ENCODE results near the gene KLHL26. TPM values are rescaled to one million over a fixed set of nuclear protein-coding genes. Genes with fewer than 3 reads are reported as not detected.

KLHL26 gene
- total and polyA plus RNA-seq, 2 of the 4 experiments (the other 2 are of a cell fraction), result 2.2 to 4.7 TPM

DNA sequence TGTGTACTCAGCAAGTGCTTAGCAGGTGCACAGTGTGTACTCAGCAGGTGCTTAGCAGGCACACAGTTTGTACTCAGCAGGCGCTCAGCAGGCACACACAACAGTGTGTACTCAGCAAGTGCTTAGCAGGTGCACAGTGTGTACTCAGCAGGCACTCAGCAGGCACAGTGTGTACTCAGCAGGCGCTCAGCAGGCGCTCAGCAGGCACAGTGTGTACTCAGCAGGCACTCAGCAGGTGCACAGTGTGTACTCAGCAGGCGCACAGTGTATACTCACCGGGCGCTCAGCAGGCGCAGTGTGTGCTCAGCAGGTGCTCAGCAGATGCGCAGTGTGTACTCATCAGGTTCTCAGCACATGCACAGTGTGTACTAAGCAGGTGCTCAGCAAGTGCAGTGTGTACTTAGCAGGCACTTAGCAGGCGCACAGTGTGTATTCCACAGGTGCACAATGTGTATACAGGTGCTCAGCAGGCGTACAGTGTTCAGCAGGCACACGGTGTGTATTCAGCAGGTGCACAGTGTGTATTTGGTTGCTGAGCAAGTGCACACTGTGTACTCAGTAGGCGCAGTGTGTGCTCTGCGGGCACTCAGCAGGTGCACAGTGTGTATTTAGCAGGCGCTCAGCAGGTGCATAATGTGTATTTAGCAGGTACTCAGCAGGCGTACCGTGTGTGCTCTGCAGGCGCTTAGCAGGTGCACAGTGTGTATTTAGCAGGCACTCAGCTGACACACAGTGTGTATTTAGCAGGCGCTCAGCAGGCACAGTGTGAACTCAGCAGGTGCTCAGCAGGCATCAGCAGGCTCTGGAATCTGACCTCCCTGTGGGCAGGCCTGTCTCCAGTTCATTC, 61.7 kb downstream of the KLHL26 start:
- no peak overlapping the region for H2BK20ac ChIP-seq (ENCODE audit: low read depth, low read length)
- H3K9me3 ChIP-seq (ENCODE audit: control insufficient read depth, insufficient read depth, low read length), result no peaks in the 10 kb centered on the region
- H3K4ac ChIP-seq (ENCODE audit: low read depth, low read length), result no peak overlapping the region
- no peak overlapping the region for H2BK120ac ChIP-seq (ENCODE audit: low read depth, low read length)
- H4K20me1 ChIP-seq (ENCODE audit: insufficient read depth, low read length), result peaks cover 61% of the 10 kb centered on the region
- H4K5ac ChIP-seq (ENCODE audit: low read depth, low read length), result no peak overlapping the region
- DNase-seq (no peak), ATAC-seq (ENCODE audit: low read depth) (no peak)
- no peak overlapping the region for H3K27ac ChIP-seq (ENCODE audit: insufficient read depth, low read length)
- no peak overlapping the region for H3K4me2 ChIP-seq (ENCODE audit: low read depth, low read length)
- H3K14ac ChIP-seq (replicated peaks; ENCODE audit: low read depth, low read length), result no peak overlapping the region
- H3K9ac ChIP-seq (ENCODE audit: low read depth, low read length), result no peak overlapping the region
- H2AFZ ChIP-seq (replicated peaks; ENCODE audit: low read length, poor library complexity), result no peak overlapping the region
- BruUV-seq (replicated peaks), result no TSS peak
- no peak overlapping the region for H2BK15ac ChIP-seq (ENCODE audit: low read depth, low read length)
- ChIA-PET CTCF (no interaction called here), POLR2A (ENCODE audit: unreplicated experiment) (no interaction called here)
- peaks cover 9% of the 10 kb centered on the region; the same call in 1 of the 2 replicates for H3K4me1 ChIP-seq (ENCODE audit: control insufficient read depth, insufficient read depth, low read length)
- 94% methylated on average over 18 of the region's 18 CpGs; no CpG with 5 or more reads in 1 of the 2 experiments for WGBS, 2 experiments (ENCODE audit: extremely low coverage in 2 of 2, insufficient read length in 1 of 2)
- H3K4me3 ChIP-seq (ENCODE audit: insufficient read depth, low read depth, low read length), result no peak overlapping the region
- H4K91ac ChIP-seq (ENCODE audit: insufficient read depth, low read depth, low read length), result no peak overlapping the region
- no peak overlapping the region for H3K23ac ChIP-seq (ENCODE audit: low read depth, low read length)
- H3K36me3 ChIP-seq (ENCODE audit: control insufficient read depth, insufficient read depth, low read length), result no peaks in the 10 kb centered on the region
- in situ Hi-C loops (cut with MboI; ENCODE audit: low sequenced_read_pairs), result no loop called here
- H3K18ac ChIP-seq (ENCODE audit: low read depth, low read length), result no peak overlapping the region
- H2BK5ac ChIP-seq (ENCODE audit: low read depth, low read length, poor library complexity, severe bottlenecking), result no peak overlapping the region
- intact Hi-C loops (cut with micrococcal nuclease), result no loop called here
- no peak for TF ChIP-seq CHD1 (IDR thresholded peaks at IDR 0.05; ENCODE audit: low read depth, low read length)
- H2AK5ac ChIP-seq (ENCODE audit: low read depth, low read length), result no peak overlapping the region
- dilution Hi-C loops (cut with HindIII; ENCODE audit: low sequenced_read_pairs, unreplicated experiment), result no loop called here
- no peaks in the 10 kb centered on the region for H3K27me3 ChIP-seq (ENCODE audit: control insufficient read depth, insufficient read depth, low read length)
- H3K79me1 ChIP-seq (ENCODE audit: low read depth in 1 of 2, low read length in 2 of 2), result peaks cover 6 to 51% of the 10 kb centered on the region in 2 experiments
- H3K9me1 ChIP-seq (ENCODE audit: insufficient read depth, low read length), result peaks cover 10% of the 10 kb centered on the region
- H2AK9ac ChIP-seq (replicated peaks; ENCODE audit: low read depth, low read length, poor library complexity), result no peak overlapping the region
- no peak overlapping the region for H4K8ac ChIP-seq (ENCODE audit: low read depth in 2 of 2, low read length in 2 of 2)
- no peak overlapping the region for H3K56ac ChIP-seq (ENCODE audit: extremely low read depth, insufficient read depth, low read length)

All from IMR-90 (cell line).